Liver (tissue), 3 donors: ENCODE results near the gene SCD5.

Source experiments
- EGR1 ChIP-seq, 2 donors: IDR thresholded peaks; 2 replicates each; pipeline ENCODE4 v1.6.1; 2016 to 2018; ENCODE audit warnings: antibody characterized with exemption in 2 of 2, low read depth in 2 of 2
- FOXA2 ChIP-seq: IDR thresholded peaks from 2 replicates; pipeline ENCODE4 v1.6.1; 2016; ENCODE audit warnings: antibody characterized with exemption
- HNF4A ChIP-seq, 2 donors: conservative IDR thresholded peaks; 2 replicates each; pipeline ENCODE4 v1.6.1; 2016; ENCODE audit warnings: antibody characterized with exemption in 2 of 2, mild to moderate bottlenecking in 2 of 2
- RXRA ChIP-seq, 2 donors: IDR thresholded peaks; 2 replicates each; pipeline ENCODE4 v1.6.1; 2017 to 2018; ENCODE audit warnings: antibody characterized with exemption in 2 of 2, mild to moderate bottlenecking in 1 of 2
- SP1 ChIP-seq: IDR thresholded peaks from 2 replicates; pipeline ENCODE4 v1.6.1; 2018; ENCODE audit warnings: antibody characterized with exemption, mild to moderate bottlenecking
- TAF1 ChIP-seq: conservative IDR thresholded peaks from 2 replicates; pipeline ENCODE4 v1.6.1; 2016; ENCODE audit warnings: antibody characterized with exemption, mild to moderate bottlenecking
- YY1 ChIP-seq: IDR thresholded peaks from 2 replicates; pipeline ENCODE4 v1.6.1; 2016; ENCODE audit warnings: antibody characterized with exemption, mild to moderate bottlenecking
- TF ChIP-seq, protein P1 (sequence below): fragments of 150-350 bp; IDR thresholded peaks from 2 replicates; pipeline ENCODE4 v1.5.1; 2017; ENCODE audit warnings: improper control_type of control experiment, low read depth, low read length; ENCODE audit not compliant: missing input control
- TF ChIP-seq, protein P2 (sequence below): IDR thresholded peaks from 2 replicates; pipeline ENCODE4 v1.6.1; 2016; ENCODE audit warnings: antibody characterized with exemption, mild to moderate bottlenecking
- TF ChIP-seq, protein P3 (sequence below): IDR thresholded peaks from 2 replicates; pipeline ENCODE4 v1.6.1; 2016; ENCODE audit warnings: antibody characterized with exemption
- donor health status: healthy.
- donor health status: healthy.

DNA sequence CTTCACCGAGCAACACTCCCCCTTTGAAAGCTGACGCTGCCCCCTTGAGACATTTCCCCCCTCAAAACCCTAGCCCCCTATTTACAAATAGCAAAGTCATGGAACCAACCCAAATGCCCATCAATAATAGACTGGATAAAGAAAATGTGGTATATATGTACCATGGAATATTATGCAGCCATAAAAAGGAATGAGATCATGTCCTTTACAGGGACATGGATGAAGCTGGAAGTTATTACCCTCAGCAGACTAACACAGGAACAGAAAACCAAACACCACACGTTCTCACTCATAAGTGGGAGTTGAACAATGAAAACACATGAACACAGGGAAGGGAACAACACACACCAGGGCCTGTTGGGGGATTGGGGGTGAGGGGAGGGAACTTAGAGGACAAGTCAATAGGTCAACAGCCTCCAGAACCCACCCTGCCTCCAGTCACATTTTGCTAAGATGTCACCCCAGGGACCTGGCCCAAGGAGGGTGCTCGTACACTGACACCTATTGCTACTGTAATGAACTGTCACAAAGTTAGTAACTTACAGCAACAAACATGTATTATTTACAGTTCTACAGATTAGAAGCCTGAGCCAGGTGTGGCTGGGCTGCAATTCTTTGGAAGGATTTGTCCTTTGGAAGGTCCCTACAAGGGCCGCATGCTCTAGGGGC lies 20.6 kb downstream of the SCD5 start:
- TF ChIP-seq RXRA (IDR thresholded peaks at IDR 0.05), result no peak
- TF ChIP-seq, protein P1, sequence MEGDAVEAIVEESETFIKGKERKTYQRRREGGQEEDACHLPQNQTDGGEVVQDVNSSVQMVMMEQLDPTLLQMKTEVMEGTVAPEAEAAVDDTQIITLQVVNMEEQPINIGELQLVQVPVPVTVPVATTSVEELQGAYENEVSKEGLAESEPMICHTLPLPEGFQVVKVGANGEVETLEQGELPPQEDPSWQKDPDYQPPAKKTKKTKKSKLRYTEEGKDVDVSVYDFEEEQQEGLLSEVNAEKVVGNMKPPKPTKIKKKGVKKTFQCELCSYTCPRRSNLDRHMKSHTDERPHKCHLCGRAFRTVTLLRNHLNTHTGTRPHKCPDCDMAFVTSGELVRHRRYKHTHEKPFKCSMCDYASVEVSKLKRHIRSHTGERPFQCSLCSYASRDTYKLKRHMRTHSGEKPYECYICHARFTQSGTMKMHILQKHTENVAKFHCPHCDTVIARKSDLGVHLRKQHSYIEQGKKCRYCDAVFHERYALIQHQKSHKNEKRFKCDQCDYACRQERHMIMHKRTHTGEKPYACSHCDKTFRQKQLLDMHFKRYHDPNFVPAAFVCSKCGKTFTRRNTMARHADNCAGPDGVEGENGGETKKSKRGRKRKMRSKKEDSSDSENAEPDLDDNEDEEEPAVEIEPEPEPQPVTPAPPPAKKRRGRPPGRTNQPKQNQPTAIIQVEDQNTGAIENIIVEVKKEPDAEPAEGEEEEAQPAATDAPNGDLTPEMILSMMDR, result no peak
- TF ChIP-seq YY1, result no peak
- TF ChIP-seq SP1, result no peak
- TF ChIP-seq, protein P2, sequence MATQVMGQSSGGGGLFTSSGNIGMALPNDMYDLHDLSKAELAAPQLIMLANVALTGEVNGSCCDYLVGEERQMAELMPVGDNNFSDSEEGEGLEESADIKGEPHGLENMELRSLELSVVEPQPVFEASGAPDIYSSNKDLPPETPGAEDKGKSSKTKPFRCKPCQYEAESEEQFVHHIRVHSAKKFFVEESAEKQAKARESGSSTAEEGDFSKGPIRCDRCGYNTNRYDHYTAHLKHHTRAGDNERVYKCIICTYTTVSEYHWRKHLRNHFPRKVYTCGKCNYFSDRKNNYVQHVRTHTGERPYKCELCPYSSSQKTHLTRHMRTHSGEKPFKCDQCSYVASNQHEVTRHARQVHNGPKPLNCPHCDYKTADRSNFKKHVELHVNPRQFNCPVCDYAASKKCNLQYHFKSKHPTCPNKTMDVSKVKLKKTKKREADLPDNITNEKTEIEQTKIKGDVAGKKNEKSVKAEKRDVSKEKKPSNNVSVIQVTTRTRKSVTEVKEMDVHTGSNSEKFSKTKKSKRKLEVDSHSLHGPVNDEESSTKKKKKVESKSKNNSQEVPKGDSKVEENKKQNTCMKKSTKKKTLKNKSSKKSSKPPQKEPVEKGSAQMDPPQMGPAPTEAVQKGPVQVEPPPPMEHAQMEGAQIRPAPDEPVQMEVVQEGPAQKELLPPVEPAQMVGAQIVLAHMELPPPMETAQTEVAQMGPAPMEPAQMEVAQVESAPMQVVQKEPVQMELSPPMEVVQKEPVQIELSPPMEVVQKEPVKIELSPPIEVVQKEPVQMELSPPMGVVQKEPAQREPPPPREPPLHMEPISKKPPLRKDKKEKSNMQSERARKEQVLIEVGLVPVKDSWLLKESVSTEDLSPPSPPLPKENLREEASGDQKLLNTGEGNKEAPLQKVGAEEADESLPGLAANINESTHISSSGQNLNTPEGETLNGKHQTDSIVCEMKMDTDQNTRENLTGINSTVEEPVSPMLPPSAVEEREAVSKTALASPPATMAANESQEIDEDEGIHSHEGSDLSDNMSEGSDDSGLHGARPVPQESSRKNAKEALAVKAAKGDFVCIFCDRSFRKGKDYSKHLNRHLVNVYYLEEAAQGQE, result no peak
- TF ChIP-seq FOXA2, result no peak
- TF ChIP-seq EGR1 (IDR thresholded peaks at IDR 0.05; ENCODE audit: low read depth in 2 of 2), result no peak
- TF ChIP-seq, protein P3, sequence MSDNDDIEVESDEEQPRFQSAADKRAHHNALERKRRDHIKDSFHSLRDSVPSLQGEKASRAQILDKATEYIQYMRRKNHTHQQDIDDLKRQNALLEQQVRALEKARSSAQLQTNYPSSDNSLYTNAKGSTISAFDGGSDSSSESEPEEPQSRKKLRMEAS, result no peak
- no peak for TF ChIP-seq HNF4A (conservative IDR thresholded peaks at IDR 0.05)
- no peak for TF ChIP-seq TAF1
